Fibroblast of lung (primary cell): ENCODE data around the gene ITPK1.

Experiments used
- EZH2 ChIP-seq: IDR thresholded peaks from 2 replicates; pipeline ENCODE4 v1.5.1; 2012; ENCODE audit warnings: low read length, control low read depth, mild to moderate bottlenecking; ENCODE audit errors: missing control alignments
- TF ChIP-seq, protein P1 (sequence below), 2 donors: IDR thresholded peaks in 1 of 2; conservative IDR thresholded peaks in 1 of 2; 1 replicate in 1 of 2; 2 replicates in 1 of 2; pipeline ENCODE4 v1.5.1; 2011 to 2012; ENCODE audit warnings: low read length in 2 of 2, control low read depth in 1 of 2, inconsistent platforms in 1 of 2, low read depth in 1 of 2, mild to moderate bottlenecking in 1 of 2

DNA sequence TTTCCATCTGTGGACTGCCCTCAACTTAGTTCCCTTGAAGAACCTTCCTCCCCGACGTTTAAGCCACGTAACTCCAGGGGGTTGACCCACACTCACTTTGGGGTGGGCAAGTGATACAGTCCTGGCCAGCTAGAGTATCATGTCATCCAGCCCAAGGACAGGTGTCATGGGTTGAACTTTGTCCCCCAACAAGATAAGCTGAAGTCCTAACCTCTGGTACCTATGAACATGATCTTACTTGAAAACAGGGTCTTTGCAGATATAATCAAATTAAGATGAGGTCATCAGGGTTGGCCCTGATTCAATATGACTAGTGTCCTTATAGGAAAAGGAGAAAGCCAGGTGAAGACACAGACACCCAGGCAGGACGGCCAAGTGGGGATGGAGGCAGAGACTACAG, 68.6 kb downstream of the ITPK1 start:
- TF ChIP-seq, protein P1, sequence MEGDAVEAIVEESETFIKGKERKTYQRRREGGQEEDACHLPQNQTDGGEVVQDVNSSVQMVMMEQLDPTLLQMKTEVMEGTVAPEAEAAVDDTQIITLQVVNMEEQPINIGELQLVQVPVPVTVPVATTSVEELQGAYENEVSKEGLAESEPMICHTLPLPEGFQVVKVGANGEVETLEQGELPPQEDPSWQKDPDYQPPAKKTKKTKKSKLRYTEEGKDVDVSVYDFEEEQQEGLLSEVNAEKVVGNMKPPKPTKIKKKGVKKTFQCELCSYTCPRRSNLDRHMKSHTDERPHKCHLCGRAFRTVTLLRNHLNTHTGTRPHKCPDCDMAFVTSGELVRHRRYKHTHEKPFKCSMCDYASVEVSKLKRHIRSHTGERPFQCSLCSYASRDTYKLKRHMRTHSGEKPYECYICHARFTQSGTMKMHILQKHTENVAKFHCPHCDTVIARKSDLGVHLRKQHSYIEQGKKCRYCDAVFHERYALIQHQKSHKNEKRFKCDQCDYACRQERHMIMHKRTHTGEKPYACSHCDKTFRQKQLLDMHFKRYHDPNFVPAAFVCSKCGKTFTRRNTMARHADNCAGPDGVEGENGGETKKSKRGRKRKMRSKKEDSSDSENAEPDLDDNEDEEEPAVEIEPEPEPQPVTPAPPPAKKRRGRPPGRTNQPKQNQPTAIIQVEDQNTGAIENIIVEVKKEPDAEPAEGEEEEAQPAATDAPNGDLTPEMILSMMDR (conservative IDR thresholded peaks at IDR 0.05 in 1 of 2, IDR thresholded peaks at IDR 0.05 in 1 of 2; ENCODE audit: low read depth in 1 of 2, low read length in 2 of 2): no peak
- no peak for TF ChIP-seq EZH2
